HL-60 (cell line): ENCODE measurements around the gene UBE2QL1.

Experiments used
- DNase-seq, 2 experiments: peaks; one replicate each; pipeline ENCODE4 v3.0.0-alpha.2; 2010 to 2020; ENCODE audit warnings: low read depth in 1 of 2, low spot score in 1 of 2
- H3K27ac ChIP-seq: fragments of 250-450 bp; sonication (Bioruptor Pico); replicated peaks from 2 replicates; pipeline ENCODE4 v1.5.1; 2020; ENCODE audit warnings: mild to moderate bottlenecking, moderate library complexity
- H3K27me3 ChIP-seq: fragments of 250-450 bp; sonication (Bioruptor Pico); 2 replicates; pipeline ENCODE4 v1.5.1; 2021; ENCODE audit warnings: mild to moderate bottlenecking, moderate library complexity; ENCODE audit not compliant: insufficient read depth, poor library complexity, severe bottlenecking
- H3K4me3 ChIP-seq: replicated peaks from 2 replicates; pipeline ENCODE4 v1.5.1; 2011; ENCODE audit warnings: mild to moderate bottlenecking, control low read depth, low read length; ENCODE audit not compliant: insufficient read depth
- GABPA ChIP-seq: IDR thresholded peaks from 2 replicates; pipeline ENCODE4 v1.6.1; 2012; ENCODE audit warnings: low read depth
- POLR2AphosphoS5 ChIP-seq: IDR thresholded peaks from 2 replicates; pipeline ENCODE4 v1.6.1; 2012; ENCODE audit warnings: low read depth
- SPI1 ChIP-seq: IDR thresholded peaks from 2 replicates; pipeline ENCODE4 v1.6.1; 2012; ENCODE audit warnings: low read depth, mild to moderate bottlenecking, borderline replicate concordance
- TF ChIP-seq, protein P1 (sequence below): IDR thresholded peaks from one replicate; pipeline ENCODE4 v1.5.1; 2011; ENCODE audit warnings: low read length, control low read depth, inconsistent platforms; ENCODE audit not compliant: insufficient read depth
- TF ChIP-seq, protein P2 (sequence below): IDR thresholded peaks from 2 replicates; pipeline ENCODE4 v1.6.1; 2012; ENCODE audit warnings: low read depth; ENCODE audit not compliant: insufficient replicate concordance

UBE2QL1 gene

DNA sequence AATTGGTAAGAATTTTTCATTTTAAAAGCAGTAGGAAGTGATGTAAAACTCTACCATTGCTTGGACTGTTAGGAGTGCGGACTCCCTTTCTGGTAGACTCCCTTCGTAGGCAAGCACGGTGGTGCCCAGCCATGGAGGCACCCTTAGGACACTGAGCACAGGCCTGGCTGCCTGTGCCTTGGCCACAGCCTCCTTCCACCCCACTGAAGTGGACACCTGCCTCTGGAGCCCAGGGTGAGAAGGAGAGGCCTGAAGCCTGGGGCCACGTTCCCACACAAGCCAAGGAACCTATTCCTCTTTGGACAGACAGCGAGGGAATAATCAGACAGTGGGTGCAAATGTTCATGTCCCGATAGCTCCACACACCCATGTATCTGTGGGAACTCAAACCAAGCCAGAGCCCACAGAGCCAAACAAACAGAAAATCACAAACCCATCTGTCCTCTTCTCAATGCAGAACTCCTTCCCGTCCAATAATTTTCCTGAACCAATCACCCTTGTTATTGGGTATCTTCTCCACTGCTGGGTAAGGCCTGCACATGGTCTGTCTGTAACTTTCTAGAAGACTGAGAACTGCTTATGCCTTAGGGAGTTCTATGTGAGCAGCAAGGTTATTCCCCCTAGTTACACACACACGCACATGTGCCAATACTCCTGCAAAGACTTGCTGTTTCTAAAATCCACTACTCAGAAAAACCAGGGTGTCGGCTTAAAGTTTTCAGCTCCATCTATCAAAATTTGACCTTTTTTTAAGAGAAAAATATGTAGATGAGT is 45.2 kb downstream of the UBE2QL1 start:
- TF ChIP-seq SPI1 = no peak
- TF ChIP-seq, protein P1, sequence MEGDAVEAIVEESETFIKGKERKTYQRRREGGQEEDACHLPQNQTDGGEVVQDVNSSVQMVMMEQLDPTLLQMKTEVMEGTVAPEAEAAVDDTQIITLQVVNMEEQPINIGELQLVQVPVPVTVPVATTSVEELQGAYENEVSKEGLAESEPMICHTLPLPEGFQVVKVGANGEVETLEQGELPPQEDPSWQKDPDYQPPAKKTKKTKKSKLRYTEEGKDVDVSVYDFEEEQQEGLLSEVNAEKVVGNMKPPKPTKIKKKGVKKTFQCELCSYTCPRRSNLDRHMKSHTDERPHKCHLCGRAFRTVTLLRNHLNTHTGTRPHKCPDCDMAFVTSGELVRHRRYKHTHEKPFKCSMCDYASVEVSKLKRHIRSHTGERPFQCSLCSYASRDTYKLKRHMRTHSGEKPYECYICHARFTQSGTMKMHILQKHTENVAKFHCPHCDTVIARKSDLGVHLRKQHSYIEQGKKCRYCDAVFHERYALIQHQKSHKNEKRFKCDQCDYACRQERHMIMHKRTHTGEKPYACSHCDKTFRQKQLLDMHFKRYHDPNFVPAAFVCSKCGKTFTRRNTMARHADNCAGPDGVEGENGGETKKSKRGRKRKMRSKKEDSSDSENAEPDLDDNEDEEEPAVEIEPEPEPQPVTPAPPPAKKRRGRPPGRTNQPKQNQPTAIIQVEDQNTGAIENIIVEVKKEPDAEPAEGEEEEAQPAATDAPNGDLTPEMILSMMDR = no peak
- TF ChIP-seq GABPA = no peak
- TF ChIP-seq POLR2AphosphoS5 = no peak
- TF ChIP-seq, protein P2, sequence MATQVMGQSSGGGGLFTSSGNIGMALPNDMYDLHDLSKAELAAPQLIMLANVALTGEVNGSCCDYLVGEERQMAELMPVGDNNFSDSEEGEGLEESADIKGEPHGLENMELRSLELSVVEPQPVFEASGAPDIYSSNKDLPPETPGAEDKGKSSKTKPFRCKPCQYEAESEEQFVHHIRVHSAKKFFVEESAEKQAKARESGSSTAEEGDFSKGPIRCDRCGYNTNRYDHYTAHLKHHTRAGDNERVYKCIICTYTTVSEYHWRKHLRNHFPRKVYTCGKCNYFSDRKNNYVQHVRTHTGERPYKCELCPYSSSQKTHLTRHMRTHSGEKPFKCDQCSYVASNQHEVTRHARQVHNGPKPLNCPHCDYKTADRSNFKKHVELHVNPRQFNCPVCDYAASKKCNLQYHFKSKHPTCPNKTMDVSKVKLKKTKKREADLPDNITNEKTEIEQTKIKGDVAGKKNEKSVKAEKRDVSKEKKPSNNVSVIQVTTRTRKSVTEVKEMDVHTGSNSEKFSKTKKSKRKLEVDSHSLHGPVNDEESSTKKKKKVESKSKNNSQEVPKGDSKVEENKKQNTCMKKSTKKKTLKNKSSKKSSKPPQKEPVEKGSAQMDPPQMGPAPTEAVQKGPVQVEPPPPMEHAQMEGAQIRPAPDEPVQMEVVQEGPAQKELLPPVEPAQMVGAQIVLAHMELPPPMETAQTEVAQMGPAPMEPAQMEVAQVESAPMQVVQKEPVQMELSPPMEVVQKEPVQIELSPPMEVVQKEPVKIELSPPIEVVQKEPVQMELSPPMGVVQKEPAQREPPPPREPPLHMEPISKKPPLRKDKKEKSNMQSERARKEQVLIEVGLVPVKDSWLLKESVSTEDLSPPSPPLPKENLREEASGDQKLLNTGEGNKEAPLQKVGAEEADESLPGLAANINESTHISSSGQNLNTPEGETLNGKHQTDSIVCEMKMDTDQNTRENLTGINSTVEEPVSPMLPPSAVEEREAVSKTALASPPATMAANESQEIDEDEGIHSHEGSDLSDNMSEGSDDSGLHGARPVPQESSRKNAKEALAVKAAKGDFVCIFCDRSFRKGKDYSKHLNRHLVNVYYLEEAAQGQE = no peak
- no peaks in the 10 kb centered on the region for H3K27me3 ChIP-seq
- H3K27ac ChIP-seq = no peak overlapping the region
- no peak overlapping the region for H3K4me3 ChIP-seq
- no peak for DNase-seq

DNA sequence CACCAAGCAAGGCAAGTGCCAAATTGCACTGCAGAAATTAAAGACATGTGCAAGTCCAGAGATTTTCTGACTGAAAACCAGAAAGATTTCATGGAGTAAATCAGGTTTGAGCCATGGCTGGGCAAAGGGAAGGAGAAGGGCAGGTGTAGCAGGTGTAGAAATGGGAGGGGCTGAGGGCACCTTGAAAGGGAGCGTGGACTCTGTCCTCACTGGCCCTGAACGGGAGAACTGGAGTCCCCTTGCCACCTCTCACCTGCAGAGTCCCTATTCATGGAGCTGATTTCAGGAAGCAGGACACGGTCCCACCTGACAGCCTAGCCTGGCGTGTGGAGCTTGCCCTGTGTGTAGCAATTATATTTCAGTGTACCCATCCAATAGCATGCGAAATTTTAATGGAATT is 46.3 kb downstream of the UBE2QL1 start:
- Histone ChIP-seq H3K4me3 (no peak overlapping the region), H3K27me3 (no peaks in the 10 kb centered on the region)
- TF ChIP-seq GABPA (no peak), POLR2AphosphoS5 (no peak), SPI1 (no peak)
- TF ChIP-seq, protein P1 = no peak
- TF ChIP-seq, protein P2 = no peak

DNA sequence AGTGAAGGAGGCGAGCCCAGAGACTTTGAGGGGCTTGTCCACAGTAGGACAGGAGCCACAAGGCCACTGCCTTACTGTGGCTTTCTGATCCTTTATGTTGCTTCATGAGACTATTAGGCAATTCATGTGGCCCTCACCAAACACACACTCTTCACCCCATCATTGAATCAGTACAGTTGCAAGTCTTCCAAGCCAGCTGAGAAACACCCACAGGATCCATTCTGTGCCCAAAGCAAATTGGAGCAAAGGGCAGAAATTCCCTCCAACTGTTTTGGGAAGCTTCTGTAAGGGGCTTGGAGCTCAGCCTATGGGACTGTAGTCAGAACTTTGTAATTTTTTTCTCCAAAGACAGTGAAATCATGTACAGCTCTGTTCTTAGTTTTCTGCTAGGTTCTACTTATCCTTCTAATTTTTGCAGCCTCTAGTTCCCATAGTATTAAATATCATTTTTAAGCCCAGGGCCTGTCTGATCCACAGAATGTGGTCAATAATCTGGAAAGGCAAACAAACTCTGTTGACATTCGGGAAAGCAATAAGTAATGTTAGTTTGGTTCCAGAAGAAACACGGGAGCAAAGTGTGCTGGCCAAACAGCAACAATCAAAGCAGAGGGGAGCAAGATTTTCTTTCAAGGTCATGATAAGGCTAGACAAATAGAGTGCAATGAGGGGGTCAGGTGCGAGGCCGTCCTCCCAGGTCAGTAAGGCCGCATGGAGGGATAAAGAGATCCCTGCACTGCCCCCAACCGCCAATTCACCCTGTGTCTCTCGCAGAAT is 47.0 kb downstream of the UBE2QL1 start:
- Histone ChIP-seq H3K27me3 (no peaks in the 10 kb centered on the region), H3K4me3 (no peak overlapping the region), H3K27ac (no peak overlapping the region)
- TF ChIP-seq GABPA (no peak), SPI1 (no peak), POLR2AphosphoS5 (no peak)
- TF ChIP-seq, protein P2 = no peak
- TF ChIP-seq, protein P1 = no peak
- no peak for DNase-seq

More for the DNA sequence above, 46.3 kb downstream of the UBE2QL1 start:
- no peak for DNase-seq
- H3K27ac ChIP-seq = no peak overlapping the region
